GM18511 (cell line): ENCODE results near the gene UNC5B.
"Not testable (repeated sequence)": the region's sequence is repeated elsewhere in the genome, so short reads cannot be mapped to it uniquely, and the experiment has no call there.

Source experiments
- ATAC-seq: cut with Tn5 transposase; IDR thresholded peaks from one replicate; pipeline ENCODE4 v1.9.1; 2021; ENCODE audit warnings: mild to moderate bottlenecking, moderate library complexity; ENCODE audit not compliant: unreplicated experiment

The UNC5B gene

GRCh38 chr10:71207578-71207977, 4.8 kb upstream of the UNC5B start:
- ATAC-seq: no peak

DNA sequence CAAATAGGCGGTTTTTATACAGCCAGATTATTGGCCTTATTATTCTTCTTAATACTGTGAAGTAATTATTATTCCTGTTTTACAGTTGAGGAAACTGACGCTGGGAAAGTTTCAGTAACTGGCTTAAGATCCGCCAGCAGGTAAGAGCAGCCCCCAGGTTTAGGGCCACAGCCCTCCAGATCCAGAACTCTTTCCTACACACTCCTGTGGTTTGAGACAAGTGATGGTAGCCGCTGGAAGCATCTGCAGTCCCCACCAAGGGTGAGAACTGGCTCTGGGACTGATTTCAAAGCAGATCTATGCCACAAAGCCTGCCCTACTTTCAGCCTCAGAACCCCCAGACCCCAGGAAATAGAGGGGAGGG, 3.0 kb upstream of the UNC5B start:
- ATAC-seq: no peak

DNA sequence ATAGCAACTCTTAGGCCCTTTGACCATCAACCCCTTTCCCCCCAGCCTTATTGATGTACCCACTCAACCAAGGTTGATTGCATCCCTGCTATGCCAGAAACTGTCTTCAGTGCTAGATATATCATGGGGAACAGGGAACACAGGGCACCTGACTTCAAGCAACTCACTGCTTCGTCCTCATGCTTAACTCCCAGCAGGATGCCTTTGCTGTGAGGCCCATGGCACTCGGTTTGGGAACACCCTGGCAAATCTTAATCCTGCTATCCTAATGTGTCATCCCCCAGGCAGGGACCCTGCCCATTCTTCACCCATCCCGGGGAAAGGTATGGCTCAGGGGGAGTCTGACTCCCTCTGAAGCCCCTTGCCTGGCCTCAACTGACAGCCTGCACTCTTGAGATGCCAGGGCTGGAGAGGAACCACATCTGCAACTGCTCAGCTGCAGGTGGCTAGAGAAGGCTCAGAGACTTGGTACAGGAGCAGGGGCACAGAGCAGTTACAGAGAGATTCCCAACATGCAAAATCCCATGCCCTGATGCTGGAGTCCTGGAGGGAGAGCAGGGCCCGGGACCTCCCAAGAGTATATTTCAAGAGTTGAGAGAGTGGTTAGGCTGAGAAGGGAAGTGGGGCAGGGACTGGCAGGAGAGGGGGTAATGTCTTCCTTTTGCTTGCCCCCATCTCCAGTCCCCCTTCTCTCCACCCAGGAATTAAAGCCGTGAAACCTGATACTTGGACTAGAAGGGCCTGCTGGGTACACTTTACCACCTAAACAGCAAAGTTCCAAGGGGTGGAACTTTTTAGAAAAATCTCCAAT, 2.4 kb upstream of the UNC5B start:
- no peak for ATAC-seq

DNA sequence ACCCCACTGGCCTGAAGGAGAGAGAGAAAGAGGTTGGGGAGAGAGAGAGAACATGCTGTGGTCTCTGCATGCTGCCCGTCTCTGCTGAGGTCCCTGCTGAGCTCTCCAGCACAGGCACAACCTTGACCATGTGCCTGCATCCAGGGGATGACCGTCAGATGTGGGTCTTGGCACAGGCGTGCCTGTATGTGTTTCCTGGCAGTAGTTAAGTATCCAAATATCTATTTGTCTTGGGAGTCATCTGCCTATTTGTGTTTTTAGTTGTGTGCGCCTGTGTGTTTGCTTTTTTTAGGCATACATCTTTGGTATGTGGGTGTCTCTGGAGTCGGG, 1.9 kb upstream of the UNC5B start:
- ATAC-seq: no peak

DNA sequence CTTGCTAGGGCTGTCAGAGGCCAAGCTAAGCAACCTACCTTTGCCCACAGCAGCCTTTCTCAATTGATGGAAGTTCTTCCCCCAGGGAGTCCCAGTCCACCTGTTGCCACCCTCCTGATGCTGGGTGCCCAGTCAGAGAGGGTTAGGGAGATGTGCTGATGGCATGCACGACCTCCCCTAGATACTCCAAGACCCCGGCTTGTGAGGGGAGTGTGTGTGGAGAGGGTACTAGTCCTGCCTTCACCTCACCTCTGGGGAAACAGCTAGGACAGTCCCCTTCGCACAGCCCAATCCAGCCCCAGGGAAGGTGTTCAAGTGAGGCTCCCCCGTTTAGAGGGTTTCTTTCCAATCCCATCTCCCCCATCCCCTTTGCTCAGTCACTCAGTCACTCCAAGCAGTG, 1.3 kb upstream of the UNC5B start:
- no peak for ATAC-seq

GRCh38 chr10:71211775-71212317, 524 bp upstream of the UNC5B start:
- no peak for ATAC-seq

DNA sequence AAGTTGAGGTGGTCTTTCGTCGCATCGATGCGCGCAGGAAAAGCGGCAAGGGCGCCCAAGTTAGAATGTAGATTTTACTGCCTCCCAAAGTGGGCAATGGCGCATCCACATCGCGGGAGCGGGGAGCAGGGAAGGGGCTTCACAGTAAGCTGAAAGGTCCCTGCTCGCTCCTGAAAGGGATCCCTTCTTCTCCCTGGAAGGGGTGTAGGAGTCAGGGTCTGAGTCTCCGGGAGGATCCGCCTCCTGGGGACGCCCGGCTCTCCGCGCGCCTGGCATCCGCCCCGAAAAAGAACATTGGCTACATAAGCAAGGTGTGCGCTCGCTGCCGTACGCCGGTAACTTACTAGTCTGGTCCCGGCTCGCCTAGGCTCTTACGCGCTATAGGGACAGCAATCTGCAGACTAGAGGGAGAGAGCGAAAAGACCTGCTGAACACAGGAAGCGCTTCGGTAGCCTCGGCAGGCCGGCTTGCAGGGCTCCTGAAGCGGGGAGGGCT, 804 bp downstream of the UNC5B start:
- no peak for ATAC-seq

DNA sequence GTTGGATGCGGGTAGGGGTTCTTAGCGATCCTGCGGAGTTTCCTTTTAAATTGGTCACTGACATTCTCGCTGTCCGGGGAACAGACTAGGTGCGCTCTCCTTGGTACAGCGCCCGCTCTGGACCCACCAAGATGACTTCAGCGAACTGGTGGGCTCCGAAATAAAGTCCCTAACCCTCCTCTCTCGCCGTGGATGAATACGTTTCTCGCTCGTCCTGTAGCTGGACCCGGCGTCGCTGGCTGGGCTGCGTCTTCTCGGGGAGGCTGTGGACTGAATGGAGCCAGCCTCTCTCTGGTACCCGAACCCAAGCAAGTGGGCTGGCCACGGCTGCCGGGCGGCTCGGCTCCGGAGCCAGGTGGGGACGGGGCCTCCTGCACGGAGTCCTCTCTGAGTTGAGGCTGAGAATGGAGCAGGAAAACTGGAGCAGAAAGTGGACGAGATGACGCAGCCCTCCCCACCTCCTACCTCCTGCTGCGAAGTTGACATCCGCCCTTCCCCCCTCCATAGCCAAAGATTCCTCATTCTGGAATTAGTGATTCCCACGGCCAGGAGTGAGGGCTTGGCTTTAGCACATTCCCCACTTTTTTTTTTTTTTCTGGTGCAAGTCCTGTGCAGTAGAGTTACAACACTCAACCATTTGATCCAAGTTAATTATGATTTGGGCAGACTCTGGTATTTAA, 1.5 kb downstream of the UNC5B start:
- no peak for ATAC-seq

DNA sequence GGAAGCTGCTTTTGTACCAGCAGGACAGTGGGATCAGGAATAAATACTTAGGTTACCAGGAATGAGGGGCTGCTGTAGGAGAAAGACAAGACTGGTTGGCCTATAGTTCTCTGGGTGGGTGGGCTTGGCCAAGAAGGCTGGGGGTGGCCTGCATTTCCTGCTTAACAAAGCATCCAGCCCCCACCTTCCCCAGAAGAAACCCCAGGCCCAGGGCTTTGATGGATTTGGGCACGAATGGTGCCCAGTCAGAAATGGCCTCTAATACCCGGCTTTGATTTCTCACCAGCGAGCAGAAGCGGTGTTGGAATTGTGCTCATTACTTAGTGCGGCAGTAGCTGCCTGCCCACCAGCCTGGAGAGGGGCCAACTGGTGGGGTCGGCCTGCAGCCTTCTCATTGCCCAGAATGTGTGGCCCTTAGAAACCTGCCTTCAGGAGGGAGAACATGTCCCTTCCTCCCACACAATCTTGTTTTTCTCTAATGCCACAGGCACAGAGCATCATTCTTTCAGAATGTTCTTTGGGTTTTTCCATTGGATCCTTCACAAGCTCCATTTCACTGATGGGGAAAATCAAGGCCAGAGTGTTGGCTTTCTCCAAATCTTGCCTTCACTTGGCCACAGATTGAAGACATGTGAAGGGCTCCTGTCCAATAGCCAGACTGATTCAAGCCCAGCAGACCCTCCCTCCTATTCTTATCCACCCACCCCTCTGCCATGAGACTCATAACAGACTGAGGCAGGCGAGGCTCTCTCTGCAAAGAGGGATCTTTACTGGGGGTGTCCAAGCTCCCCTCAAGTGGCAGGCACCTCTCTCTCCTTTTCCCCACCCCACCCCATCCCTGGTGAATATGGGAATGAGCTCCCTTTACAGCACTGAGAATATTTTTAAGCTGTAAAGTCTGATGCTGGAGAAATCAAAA, 2.5 kb downstream of the UNC5B start:
- ATAC-seq: no peak

DNA sequence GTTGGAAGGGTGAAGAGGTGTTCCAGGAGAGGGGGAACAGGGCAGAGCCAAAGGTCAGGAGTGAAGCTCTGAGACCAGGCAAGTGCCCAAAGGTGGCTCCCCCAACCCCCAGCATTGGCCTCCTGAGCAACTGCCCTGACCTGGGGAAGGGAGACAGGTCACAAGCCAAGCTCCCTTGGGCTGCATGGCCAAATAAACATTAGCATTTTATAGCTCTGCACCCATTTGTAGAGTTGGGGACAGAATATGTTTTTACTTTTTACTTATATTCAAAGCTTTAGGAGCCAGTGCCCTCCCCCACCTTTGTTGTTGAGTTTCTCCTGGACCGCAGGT, 4.0 kb downstream of the UNC5B start:
- ATAC-seq: no peak

DNA sequence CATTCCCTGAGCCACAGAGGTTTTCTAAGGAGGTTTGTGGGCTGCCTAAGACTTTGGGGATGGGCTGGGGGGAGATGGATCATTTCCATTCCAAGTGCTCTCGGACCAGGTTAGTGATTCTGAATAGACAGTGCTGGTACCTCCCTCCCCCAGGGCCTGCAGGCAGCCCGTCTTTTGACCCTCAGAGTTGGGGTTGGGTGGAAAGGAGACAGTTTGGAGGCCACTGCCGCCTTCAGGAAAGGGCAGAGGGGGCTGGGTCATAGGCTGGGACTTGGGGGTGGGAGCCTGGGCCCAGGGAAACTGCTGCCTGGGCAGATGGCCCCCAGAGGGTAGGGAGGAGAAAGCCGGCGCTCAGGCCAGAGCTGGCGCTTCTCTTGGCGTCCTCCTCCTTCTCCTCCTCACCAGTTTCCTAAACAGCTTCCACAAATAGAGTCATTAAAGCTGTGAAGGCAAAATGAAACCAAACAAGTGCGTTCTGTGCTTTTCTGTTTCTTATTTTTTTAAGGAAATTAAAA, 4.4 kb downstream of the UNC5B start:
- no peak for ATAC-seq

- no peak for ATAC-seq
Observed at GRCh38 chr10:71217266-71218045, 5.1 kb downstream of the UNC5B start.

GRCh38 chr10:71218046-71218650, 5.8 kb downstream of the UNC5B start:
- ATAC-seq: no peak

DNA sequence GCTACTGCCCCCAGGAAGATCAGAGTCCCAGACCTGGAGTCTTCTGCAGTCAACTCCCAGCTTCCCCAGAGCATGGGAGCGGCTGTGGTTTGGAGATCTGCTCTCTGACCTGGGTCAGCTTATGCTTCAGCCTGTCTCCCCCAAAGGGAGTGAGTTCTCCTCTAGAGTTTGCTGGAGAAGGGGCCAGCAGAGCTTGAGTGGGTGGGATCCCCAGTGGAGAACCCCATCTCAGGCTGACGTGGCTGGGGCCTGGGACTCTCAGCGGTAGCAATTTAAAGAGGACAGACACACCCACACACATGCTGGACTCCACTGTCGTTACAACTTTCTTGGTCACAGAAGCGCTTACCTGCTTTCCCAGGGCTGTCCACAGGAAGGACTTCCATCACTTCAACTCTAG, 6.3 kb downstream of the UNC5B start:
- ATAC-seq: no peak

- not testable (repeated sequence) for ATAC-seq
Observed at GRCh38 chr10:71219236-71219917, 7.0 kb downstream of the UNC5B start.

- ATAC-seq: no peak
Observed at GRCh38 chr10:71219918-71220688, 7.7 kb downstream of the UNC5B start.

DNA sequence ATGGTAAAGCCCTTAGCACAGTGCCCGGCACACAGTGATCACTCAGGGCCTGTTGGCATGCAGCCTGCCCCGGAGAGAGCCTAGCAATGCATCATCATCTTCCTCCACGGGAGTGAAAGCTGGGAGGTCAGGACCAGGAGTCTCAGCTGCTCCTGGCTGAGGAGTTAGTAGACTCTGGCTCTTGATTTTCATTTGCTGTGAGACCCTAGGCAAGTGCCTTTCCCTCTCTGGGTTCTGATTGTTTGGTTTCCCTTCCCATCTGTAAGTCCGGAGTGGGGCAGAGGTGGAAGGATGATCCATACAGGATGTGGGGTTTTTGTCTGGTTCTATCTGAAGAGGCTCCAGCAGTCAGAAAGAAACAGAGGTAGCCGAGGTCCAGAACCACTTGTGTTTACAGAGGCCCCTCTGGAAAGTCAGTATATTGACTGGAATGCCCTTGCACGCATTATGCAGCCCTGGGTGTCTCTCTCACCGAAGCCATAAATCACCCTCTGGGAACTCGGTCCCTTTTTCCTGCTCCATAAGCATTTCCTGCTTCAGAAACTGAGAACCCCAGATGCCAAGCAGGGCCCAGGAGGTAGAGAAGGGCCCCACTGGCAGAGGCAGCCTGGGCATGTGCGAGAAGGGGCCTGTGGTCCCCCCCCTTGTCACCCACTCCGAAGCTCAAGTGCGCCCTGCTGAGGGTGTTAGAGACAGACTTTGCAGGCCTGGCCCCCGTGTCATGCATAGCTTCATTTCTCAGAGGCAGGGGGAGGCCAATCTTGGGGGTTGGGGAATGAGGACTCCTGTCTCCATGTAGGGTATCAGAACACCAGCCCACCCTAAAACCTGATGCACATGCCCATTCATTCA, 8.5 kb downstream of the UNC5B start:
- no peak for ATAC-seq
